Esophagus squamous epithelium (tissue), 4 donors: Measurements from ENCODE around the gene CEP112.

Experiments
- POLR2A ChIP-seq, 4 donors: fragments of 450-650 bp; IDR thresholded peaks; one replicate each; pipeline ENCODE4 v1.6.1; 2017; ENCODE audit warnings: antibody characterized with exemption in 4 of 4, mild to moderate bottlenecking in 4 of 4, moderate library complexity in 3 of 4
- TF ChIP-seq, protein P1 (sequence below), 6 experiments: fragments of 450-650 bp in 4 of 6; fragments of 200-600 bp in 2 of 6; sonication (generic) in 2 of 6; IDR thresholded peaks; one replicate each; pipeline ENCODE4 v1.5.1; 2016 to 2019; ENCODE audit warnings: antibody characterized with exemption in 6 of 6, mild to moderate bottlenecking in 4 of 6, moderate library complexity in 4 of 6

GRCh38 chr17:65886315-65887245, 305.4 kb downstream of the CEP112 start:
- no peak for TF ChIP-seq POLR2A (IDR thresholded peaks at IDR 0.05)
- TF ChIP-seq, protein P1, sequence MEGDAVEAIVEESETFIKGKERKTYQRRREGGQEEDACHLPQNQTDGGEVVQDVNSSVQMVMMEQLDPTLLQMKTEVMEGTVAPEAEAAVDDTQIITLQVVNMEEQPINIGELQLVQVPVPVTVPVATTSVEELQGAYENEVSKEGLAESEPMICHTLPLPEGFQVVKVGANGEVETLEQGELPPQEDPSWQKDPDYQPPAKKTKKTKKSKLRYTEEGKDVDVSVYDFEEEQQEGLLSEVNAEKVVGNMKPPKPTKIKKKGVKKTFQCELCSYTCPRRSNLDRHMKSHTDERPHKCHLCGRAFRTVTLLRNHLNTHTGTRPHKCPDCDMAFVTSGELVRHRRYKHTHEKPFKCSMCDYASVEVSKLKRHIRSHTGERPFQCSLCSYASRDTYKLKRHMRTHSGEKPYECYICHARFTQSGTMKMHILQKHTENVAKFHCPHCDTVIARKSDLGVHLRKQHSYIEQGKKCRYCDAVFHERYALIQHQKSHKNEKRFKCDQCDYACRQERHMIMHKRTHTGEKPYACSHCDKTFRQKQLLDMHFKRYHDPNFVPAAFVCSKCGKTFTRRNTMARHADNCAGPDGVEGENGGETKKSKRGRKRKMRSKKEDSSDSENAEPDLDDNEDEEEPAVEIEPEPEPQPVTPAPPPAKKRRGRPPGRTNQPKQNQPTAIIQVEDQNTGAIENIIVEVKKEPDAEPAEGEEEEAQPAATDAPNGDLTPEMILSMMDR (IDR thresholded peaks at IDR 0.05) = no peak
